ENCODE results near the gene FAM20C.
"Not testable (repeated sequence)": the region's sequence is repeated elsewhere in the genome, so short reads cannot be mapped to it uniquely, and the experiment has no call there.

Gene FAM20C

GRCh38 chr7:230274-230673, 37.9 kb downstream of the FAM20C start:
- no peak for DNase-seq

DNA sequence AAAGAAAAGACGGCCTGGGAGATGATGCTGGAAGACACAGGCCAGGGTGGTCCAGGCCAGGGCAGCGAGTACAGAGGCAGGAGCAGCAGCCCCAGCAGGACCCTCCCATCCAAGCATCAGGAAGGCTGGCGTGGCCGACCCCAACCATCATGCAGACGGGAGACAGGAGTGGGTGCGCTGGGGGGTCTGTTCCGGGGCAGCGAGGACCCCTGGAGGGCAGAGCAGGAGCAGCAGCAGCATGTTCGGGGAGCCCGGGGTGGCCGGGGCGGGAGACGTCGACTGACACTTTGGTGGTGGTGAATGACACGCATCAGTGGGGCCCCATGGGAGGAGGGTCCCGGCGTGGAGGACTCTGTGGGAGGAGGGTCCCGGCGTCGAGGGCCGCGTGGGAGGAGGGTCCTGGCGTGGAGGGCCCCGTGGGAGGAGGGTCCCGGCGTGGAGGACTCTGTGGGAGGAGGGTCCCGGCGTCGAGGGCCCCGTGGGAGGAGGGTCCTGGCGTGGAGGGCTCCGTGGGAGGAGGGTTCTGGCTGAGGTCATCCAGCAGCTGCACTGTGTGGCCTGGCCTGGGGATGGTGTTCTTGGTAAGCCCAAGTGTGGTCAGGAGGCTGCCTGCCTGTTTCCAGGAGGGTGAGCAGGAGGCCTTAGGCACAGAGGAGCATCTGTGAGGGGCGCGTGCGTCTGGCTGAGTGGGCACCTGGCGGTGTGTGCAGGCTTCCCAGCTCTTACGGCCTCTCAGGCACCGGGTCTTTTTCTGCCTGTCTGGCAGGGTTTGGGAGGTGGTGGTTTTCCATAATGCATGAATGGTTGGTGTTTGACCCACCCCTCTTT, 38.9 kb downstream of the FAM20C start:
- DNase-seq = no peak

DNA sequence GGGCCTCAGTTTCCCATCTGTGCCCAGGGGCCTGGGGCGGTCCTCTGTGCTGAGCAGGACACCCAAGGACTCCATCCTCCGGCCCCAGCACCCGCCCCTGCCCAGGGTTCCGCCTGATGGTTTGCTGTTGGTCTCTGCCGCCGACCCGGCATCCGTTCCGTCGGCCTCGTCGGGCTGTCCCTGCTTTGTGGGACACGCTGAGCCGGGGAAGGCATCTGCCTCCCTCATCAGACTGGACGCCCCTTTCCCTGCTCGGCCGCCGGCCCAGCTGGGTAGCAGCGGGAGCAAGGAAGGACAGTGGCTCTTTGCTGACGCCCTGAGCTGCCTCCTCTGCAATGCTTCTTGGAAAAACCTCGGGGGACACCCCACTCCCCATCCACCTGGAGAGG, 39.5 kb downstream of the FAM20C start:
- no peak for DNase-seq

DNA sequence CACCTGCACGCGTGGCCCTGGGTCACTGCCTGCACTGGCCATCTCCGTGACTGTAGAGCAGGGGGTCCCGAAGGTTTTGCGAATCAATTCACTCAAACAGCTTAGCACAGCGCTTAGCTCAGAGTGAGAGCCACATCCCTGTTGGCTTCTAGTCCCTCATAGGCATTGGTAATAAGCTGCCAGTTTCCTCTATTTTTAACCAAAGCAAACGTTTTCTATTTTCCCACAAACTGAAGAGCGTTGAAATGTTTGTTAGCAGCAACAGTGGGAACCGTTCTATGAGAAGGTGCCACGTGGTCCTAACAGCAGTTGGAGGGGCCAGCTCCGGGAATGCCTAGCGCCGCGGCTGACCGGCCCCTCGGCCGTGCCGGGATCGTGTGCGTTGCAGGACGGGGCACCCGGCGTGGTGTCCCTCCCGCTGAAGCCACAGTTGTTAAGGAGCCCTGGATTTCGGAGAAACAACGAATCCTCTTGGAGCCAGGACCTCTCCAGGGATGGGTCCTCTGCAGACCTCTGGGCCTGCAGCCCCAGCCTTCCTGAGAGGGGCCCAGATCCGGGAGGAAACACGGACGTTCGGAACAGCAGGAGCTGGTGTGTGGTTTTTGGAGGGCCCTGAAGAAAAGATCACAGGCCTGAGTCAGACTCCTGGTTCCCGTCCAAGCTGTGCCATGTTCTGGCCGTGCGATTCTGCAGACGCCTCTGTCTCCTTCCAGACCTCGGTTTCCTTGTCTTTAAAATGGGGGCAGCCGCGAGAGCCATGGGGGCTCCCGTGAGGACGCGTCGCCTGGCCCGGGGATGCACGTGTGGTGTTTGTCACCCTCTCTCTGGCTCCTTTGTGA, 40.3 kb downstream of the FAM20C start:
- no peak for DNase-seq

- no peak for DNase-seq
Observed at GRCh38 chr7:233249-234035, 41.1 kb downstream of the FAM20C start.

DNA sequence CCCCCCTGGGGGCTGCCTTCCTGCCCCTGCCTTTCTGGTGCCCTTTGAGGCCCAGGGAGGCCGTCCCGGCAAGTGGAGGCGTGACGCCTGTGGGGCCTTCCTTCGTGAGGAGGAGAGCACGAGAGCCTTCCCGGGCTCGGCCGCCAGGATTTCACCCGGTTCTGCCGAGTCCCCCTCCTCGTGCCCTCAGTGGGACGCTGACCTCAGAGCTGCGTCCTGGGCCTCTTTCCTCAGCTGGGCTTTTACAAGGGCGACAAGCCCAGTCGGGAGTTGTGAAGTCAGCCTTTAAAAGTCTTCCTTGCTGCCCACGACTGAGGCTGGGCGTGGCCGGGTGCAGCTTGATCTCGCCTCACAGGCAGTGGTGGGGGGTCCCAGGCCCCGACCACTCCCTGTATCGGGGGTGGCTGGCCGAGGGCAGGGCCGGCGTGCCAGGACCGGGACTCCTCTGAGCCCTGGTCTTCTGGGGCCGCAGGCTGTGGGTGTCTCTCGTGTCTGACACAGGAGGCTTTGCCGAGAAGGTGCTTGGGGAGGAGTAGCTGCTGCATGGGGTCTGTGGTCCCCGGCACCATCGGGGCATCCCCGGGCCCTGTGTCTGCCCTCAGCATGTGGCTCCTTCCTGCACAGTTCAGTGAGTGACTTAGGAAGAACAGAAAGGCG, 41.8 kb downstream of the FAM20C start:
- no peak for DNase-seq

GRCh38 chr7:234708-235553, 42.6 kb downstream of the FAM20C start:
- DNase-seq = no peak

GRCh38 chr7:235576-236395, 43.4 kb downstream of the FAM20C start:
- no peak for DNase-seq

GRCh38 chr7:236967-237366, 44.6 kb downstream of the FAM20C start:
- DNase-seq = no peak

GRCh38 chr7:237385-237784, 45.0 kb downstream of the FAM20C start:
- no peak for DNase-seq

GRCh38 chr7:240146-240676, 47.8 kb downstream of the FAM20C start:
- no peak for DNase-seq

- no peak for DNase-seq
Observed at GRCh38 chr7:240887-241421, 48.6 kb downstream of the FAM20C start.

- DNase-seq = no peak
Observed at GRCh38 chr7:241513-241912, 49.1 kb downstream of the FAM20C start.

GRCh38 chr7:242826-243579, 50.6 kb downstream of the FAM20C start:
- not testable (repeated sequence) for DNase-seq

- not testable (repeated sequence) for DNase-seq
Observed at GRCh38 chr7:243580-243978, 51.2 kb downstream of the FAM20C start.

GRCh38 chr7:244974-245373, 52.6 kb downstream of the FAM20C start:
- no peak for DNase-seq

- no peak for DNase-seq
Observed at GRCh38 chr7:245574-246295, 53.4 kb downstream of the FAM20C start.

DNA sequence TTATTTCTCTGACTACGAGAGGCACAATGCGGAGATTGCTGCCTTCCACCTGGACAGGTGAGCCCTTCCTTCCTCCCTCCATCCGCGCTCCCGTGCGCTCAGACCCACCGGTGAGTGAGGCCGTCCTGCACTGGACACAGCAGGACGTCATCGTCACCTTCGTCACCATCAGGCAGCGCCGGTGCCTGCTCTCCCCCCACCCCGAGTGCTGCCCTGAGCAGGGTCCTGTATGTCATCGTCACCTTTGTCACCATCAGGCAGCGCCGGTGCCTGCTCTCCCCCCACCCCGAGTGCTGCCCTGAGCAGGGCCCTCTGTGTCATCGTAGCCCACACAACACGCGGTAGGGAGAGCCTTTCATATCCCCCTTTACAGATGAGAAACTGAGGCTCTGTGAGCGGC, 54.1 kb downstream of the FAM20C start:
- DNase-seq = no peak

GRCh38 chr7:247181-247580, 54.8 kb downstream of the FAM20C start:
- DNase-seq = no peak
